ENCODE data around the gene MTHFD2L.
"Not testable (repeated sequence)": the region's sequence is repeated elsewhere in the genome, so short reads cannot be mapped to it uniquely, and the experiment has no call there.

The MTHFD2L gene

DNA sequence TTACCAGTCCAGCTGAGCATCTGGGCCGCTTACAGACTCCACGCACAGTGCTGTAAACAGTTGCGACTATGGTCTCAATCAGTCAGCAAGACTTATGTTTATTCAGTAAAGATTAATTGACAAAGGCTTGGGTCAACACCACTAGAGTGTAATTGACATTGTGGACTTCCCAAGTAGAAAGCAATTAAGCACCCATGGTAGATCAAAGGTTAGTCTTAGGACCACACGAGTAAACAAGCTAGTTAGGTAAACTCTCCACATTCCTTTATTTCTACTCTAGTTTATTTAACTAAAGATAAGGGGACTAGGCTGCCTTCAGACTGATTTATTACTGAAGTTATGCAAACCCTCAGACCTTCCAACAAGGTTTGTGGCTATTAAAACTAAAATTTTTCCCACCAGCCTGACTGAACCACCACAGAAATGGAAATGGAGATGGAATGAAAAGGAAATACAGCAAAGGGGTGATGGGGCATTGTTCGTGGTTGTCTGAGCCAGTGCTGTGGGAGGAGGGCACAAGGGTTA, 44.2 kb downstream of the MTHFD2L start:
- Histone ChIP-seq H3K36me3 (ENCODE audit: insufficient read depth, low read depth, low read length) (no peaks in the 10 kb centered on the region; the same call in 1 of the 2 replicates), H3K27ac (ENCODE audit: low read length) (no peak overlapping the region), H3K9ac (ENCODE audit: low read depth, low read length) (no peak overlapping the region), H3K4me1 (ENCODE audit: insufficient read depth, low read length) (no peaks in the 10 kb centered on the region), H3K9me3 (ENCODE audit: insufficient read depth, low read depth, low read length) (no peaks in the 10 kb centered on the region), H3K27me3 (ENCODE audit: insufficient read depth, low read length) (no peaks in the 10 kb centered on the region), H3K4me3 (ENCODE audit: low read length) (no peak overlapping the region)

GRCh38 chr4:74203467-74203866, 45.5 kb downstream of the MTHFD2L start:
- H3K36me3 ChIP-seq (ENCODE audit: insufficient read depth, low read depth, low read length) = no peaks in the 10 kb centered on the region; the same call in 1 of the 2 replicates
- no peak overlapping the region for H3K4me3 ChIP-seq (ENCODE audit: low read length)
- no peaks in the 10 kb centered on the region for H3K27me3 ChIP-seq (ENCODE audit: insufficient read depth, low read length)
- H3K9ac ChIP-seq (ENCODE audit: low read depth, low read length) = no peak overlapping the region
- no peak overlapping the region for H3K27ac ChIP-seq (ENCODE audit: low read length)
- peaks cover 6% of the 10 kb centered on the region for H3K4me1 ChIP-seq (ENCODE audit: insufficient read depth, low read length)
- no peaks in the 10 kb centered on the region for H3K9me3 ChIP-seq (ENCODE audit: insufficient read depth, low read depth, low read length)

GRCh38 chr4:74205046-74205445, 47.1 kb downstream of the MTHFD2L start:
- Histone ChIP-seq H3K36me3 (ENCODE audit: insufficient read depth, low read depth, low read length) (no peaks in the 10 kb centered on the region; the same call in 1 of the 2 replicates), H3K4me1 (ENCODE audit: insufficient read depth, low read length) (peaks cover 6% of the 10 kb centered on the region), H3K9me3 (ENCODE audit: insufficient read depth, low read depth, low read length) (no peaks in the 10 kb centered on the region), H3K27ac (ENCODE audit: low read length) (no peak overlapping the region), H3K4me3 (ENCODE audit: low read length) (no peak overlapping the region), H3K9ac (ENCODE audit: low read depth, low read length) (no peak overlapping the region), H3K27me3 (ENCODE audit: insufficient read depth, low read length) (no peaks in the 10 kb centered on the region)

DNA sequence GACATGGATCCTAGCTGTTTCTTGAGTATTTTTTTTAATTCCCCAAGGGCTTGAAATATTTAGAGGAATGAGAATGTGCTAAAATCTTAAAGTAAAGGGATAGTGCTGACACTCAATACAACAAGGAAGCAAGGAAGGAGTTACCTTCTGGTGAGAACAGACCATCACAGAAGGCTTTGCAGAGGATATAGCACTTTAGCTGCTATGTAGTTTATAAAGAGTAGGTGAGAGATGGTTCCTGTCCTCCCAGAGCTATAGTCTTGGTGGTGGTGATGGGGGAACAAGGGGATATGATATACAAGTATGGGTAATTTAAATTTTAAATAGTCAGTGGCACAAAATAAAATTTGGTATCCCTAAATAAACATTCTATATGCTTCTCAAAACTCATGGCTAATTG, 47.6 kb downstream of the MTHFD2L start:
- H3K27ac ChIP-seq (ENCODE audit: low read length) = no peak overlapping the region
- H3K4me3 ChIP-seq (ENCODE audit: low read length) = no peak overlapping the region
- H3K36me3 ChIP-seq (ENCODE audit: insufficient read depth, low read depth, low read length) = no peaks in the 10 kb centered on the region; the same call in 1 of the 2 replicates
- H3K9me3 ChIP-seq (ENCODE audit: insufficient read depth, low read depth, low read length) = no peaks in the 10 kb centered on the region
- peaks cover 6% of the 10 kb centered on the region for H3K4me1 ChIP-seq (ENCODE audit: insufficient read depth, low read length)
- no peak overlapping the region for H3K9ac ChIP-seq (ENCODE audit: low read depth, low read length)
- no peaks in the 10 kb centered on the region for H3K27me3 ChIP-seq (ENCODE audit: insufficient read depth, low read length)

GRCh38 chr4:74206088-74206825, 48.3 kb downstream of the MTHFD2L start:
- Histone ChIP-seq H3K4me3 (ENCODE audit: low read length) (no peak overlapping the region), H3K27ac (ENCODE audit: low read length) (no peak overlapping the region), H3K9ac (ENCODE audit: low read depth, low read length) (no peak overlapping the region), H3K4me1 (ENCODE audit: insufficient read depth, low read length) (peaks cover 6% of the 10 kb centered on the region), H3K9me3 (ENCODE audit: insufficient read depth, low read depth, low read length) (no peaks in the 10 kb centered on the region), H3K36me3 (ENCODE audit: insufficient read depth, low read depth, low read length) (no peaks in the 10 kb centered on the region; the same call in 1 of the 2 replicates), H3K27me3 (ENCODE audit: insufficient read depth, low read length) (no peaks in the 10 kb centered on the region)

GRCh38 chr4:74214457-74215159, 56.7 kb downstream of the MTHFD2L start:
- H3K36me3 ChIP-seq (ENCODE audit: insufficient read depth, low read depth, low read length); H3K27ac ChIP-seq (ENCODE audit: low read length); H3K9me3 ChIP-seq (ENCODE audit: insufficient read depth, low read depth, low read length); H3K4me3 ChIP-seq (ENCODE audit: low read length); H3K27me3 ChIP-seq (ENCODE audit: insufficient read depth, low read length); H3K9ac ChIP-seq (ENCODE audit: low read depth, low read length): not testable (repeated sequence)
- peaks cover 12% of the 10 kb centered on the region; the same call in 1 of the 2 replicates for H3K4me1 ChIP-seq (ENCODE audit: insufficient read depth, low read length)

- not testable (repeated sequence) for H3K9ac ChIP-seq (ENCODE audit: low read depth, low read length); H3K4me3 ChIP-seq (ENCODE audit: low read length); H3K27ac ChIP-seq (ENCODE audit: low read length); H3K9me3 ChIP-seq (ENCODE audit: insufficient read depth, low read depth, low read length); H3K36me3 ChIP-seq (ENCODE audit: insufficient read depth, low read depth, low read length); H3K27me3 ChIP-seq (ENCODE audit: insufficient read depth, low read length)
- H3K4me1 ChIP-seq (ENCODE audit: insufficient read depth, low read length) = peaks cover 14% of the 10 kb centered on the region; the same call in 1 of the 2 replicates
Observed at GRCh38 chr4:74215236-74215635, 57.3 kb downstream of the MTHFD2L start.

DNA sequence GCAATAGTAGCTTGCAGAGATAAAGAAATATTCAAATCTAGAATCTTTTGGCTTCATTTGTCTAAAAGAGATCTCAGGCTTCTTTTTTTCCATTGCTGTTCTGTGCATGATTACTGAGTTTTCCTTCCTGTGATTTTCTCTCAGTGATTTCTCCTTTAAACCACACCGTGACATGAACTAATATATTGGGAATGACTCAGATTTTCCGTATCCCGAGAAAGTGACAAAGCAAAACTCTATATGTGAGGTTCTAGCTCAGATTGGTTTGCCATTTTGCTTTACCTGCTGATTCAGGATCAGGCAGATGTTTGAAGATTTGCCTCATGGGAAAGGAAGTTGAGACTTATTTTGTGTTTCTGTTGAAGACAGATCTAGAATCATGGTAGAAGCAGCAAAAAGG, 59.4 kb downstream of the MTHFD2L start:
- H3K4me3 ChIP-seq (ENCODE audit: low read length) = no peak overlapping the region
- no peak overlapping the region for H3K27ac ChIP-seq (ENCODE audit: low read length)
- peaks cover 18% of the 10 kb centered on the region; the same call in 1 of the 2 replicates for H3K4me1 ChIP-seq (ENCODE audit: insufficient read depth, low read length)
- H3K9ac ChIP-seq (ENCODE audit: low read depth, low read length) = no peak overlapping the region
- H3K27me3 ChIP-seq (ENCODE audit: insufficient read depth, low read length) = no peaks in the 10 kb centered on the region
- no peaks in the 10 kb centered on the region for H3K36me3 ChIP-seq (ENCODE audit: insufficient read depth, low read depth, low read length)
- H3K9me3 ChIP-seq (ENCODE audit: insufficient read depth, low read depth, low read length) = no peaks in the 10 kb centered on the region

GRCh38 chr4:74218201-74218600, 60.3 kb downstream of the MTHFD2L start:
- Histone ChIP-seq H3K27me3 (ENCODE audit: insufficient read depth, low read length) (no peaks in the 10 kb centered on the region), H3K4me3 (ENCODE audit: low read length) (no peak overlapping the region), H3K27ac (ENCODE audit: low read length) (no peak overlapping the region), H3K36me3 (ENCODE audit: insufficient read depth, low read depth, low read length) (no peaks in the 10 kb centered on the region), H3K4me1 (ENCODE audit: insufficient read depth, low read length) (peaks cover 19% of the 10 kb centered on the region; the same call in 1 of the 2 replicates), H3K9me3 (ENCODE audit: insufficient read depth, low read depth, low read length) (no peaks in the 10 kb centered on the region), H3K9ac (ENCODE audit: low read depth, low read length) (no peak overlapping the region)

GRCh38 chr4:74219240-74219639, 61.3 kb downstream of the MTHFD2L start:
- Histone ChIP-seq H3K36me3 (ENCODE audit: insufficient read depth, low read depth, low read length) (no peaks in the 10 kb centered on the region), H3K9me3 (ENCODE audit: insufficient read depth, low read depth, low read length) (no peaks in the 10 kb centered on the region), H3K9ac (ENCODE audit: low read depth, low read length) (no peak overlapping the region), H3K4me1 (ENCODE audit: insufficient read depth, low read length) (peaks cover 19% of the 10 kb centered on the region; the same call in 1 of the 2 replicates), H3K27ac (ENCODE audit: low read length) (no peak overlapping the region), H3K27me3 (ENCODE audit: insufficient read depth, low read length) (no peaks in the 10 kb centered on the region), H3K4me3 (ENCODE audit: low read length) (no peak overlapping the region)

GRCh38 chr4:74223098-74223497, 65.2 kb downstream of the MTHFD2L start:
- no peaks in the 10 kb centered on the region for H3K36me3 ChIP-seq (ENCODE audit: insufficient read depth, low read depth, low read length)
- H3K9ac ChIP-seq (ENCODE audit: low read depth, low read length) = no peak overlapping the region
- peaks cover 13% of the 10 kb centered on the region; the same call in 1 of the 2 replicates for H3K4me1 ChIP-seq (ENCODE audit: insufficient read depth, low read length)
- no peak overlapping the region for H3K27ac ChIP-seq (ENCODE audit: low read length)
- no peak overlapping the region for H3K4me3 ChIP-seq (ENCODE audit: low read length)
- no peaks in the 10 kb centered on the region for H3K9me3 ChIP-seq (ENCODE audit: insufficient read depth, low read depth, low read length)
- no peaks in the 10 kb centered on the region for H3K27me3 ChIP-seq (ENCODE audit: insufficient read depth, low read length)

DNA sequence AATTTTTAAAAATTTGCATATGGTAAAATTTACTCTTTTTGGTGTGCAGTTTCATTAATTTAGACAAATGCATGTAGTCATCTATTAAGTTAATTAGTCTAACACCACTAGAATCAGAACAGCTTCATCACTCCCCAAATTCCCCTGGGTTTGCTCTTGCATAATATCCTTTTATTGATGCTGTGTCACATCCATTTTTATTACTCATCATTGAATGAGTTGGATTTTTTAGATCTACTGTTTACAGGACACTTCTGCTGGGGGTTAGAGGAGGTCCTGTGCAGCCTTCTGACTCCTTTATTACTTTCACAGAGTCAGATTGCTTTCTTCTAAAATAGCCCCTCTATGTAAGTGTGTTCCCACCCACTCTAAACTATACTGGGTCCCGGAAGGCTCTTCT, 65.9 kb downstream of the MTHFD2L start:
- Histone ChIP-seq H3K9ac (ENCODE audit: low read depth, low read length) (no peak overlapping the region), H3K27ac (ENCODE audit: low read length) (no peak overlapping the region), H3K4me1 (ENCODE audit: insufficient read depth, low read length) (peaks cover 13% of the 10 kb centered on the region; the same call in 1 of the 2 replicates), H3K4me3 (ENCODE audit: low read length) (no peak overlapping the region), H3K9me3 (ENCODE audit: insufficient read depth, low read depth, low read length) (no peaks in the 10 kb centered on the region), H3K27me3 (ENCODE audit: insufficient read depth, low read length) (no peaks in the 10 kb centered on the region), H3K36me3 (ENCODE audit: insufficient read depth, low read depth, low read length) (no peaks in the 10 kb centered on the region)

Measured in iPS-20b (cell line).